Activated naive CD4-positive, alpha-beta T cell treated with anti-CD3 and anti-CD28 coated beads, Interleukin-2, amount 50 U/mL, for 16 hours (primary cell): Measurements from ENCODE around the gene CNKSR3.

ENCODE experiments used
- DNase-seq: peaks from one replicate; pipeline ENCODE4 v3.0.0-alpha.2; 2020

Gene CNKSR3

GRCh38 chr6:154377726-154378125 is 132.8 kb downstream of the CNKSR3 start:
- DNase-seq = no peak

DNA sequence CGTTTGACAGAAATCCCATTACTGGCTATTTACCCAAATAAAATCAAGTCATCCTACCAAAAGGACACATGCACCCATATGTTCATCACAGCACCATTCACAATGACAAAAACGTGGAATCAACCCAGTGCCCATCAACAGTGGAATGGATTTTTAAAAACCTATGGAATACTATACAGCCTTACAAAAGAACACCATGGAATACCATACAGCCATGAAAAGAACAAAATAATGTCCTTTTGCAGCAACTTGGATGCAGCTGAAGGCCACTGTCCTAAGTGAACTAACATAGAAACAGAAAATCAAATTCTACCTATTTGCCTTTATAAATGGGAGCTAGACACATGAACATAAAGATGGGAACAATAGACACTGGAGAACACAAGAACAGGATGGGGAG is 136.5 kb downstream of the CNKSR3 start:
- DNase-seq = no peak

- DNase-seq = no peak
Observed at GRCh38 chr6:154371281-154371680, 139.2 kb downstream of the CNKSR3 start.

- peak; percentile 14 for DNase-seq
Observed at GRCh38 chr6:154370545-154370944, 139.9 kb downstream of the CNKSR3 start.

- DNase-seq = no peak
Observed at GRCh38 chr6:154367839-154368695, 142.4 kb downstream of the CNKSR3 start.

- no peak for DNase-seq
Observed at GRCh38 chr6:154367336-154367735, 143.1 kb downstream of the CNKSR3 start.

DNA sequence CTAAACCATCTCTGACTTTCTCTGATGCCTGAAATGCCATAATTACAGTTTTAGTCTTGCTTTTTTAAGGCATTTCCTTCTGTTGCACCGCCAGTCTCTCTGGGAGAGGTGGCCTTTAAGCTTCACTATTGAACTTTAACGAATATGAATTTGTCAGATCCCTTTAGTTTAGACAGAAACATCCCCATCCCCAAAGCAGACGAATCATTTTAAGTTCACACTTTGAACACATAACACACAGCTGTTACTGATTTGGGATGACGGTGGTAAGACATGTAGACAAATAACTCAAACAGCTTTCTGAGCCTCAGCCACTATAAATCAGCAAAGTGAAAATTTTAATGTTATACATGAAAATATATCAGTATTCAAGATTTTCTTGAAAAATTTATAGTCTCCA is 146.7 kb downstream of the CNKSR3 start:
- no peak for DNase-seq

DNA sequence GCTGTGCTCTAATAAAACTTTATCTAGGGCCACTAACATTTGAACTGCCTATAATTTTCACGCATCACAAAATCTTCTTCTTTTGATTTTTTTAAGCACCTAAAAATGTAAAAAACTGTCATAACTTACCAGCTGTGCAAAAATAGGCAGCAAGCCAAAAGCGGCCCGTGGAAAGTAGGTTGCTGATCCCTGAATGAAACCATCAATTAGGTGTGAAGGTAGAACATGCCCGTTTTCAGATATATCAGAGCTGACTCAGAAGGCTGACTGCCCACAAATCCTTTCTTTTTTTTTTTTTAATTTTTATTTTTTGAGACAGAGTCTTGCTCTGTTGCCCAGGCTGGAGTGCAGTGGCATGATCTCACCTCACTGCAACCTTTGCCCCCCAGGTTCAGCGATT is 149.0 kb downstream of the CNKSR3 start:
- DNase-seq = no peak

DNA sequence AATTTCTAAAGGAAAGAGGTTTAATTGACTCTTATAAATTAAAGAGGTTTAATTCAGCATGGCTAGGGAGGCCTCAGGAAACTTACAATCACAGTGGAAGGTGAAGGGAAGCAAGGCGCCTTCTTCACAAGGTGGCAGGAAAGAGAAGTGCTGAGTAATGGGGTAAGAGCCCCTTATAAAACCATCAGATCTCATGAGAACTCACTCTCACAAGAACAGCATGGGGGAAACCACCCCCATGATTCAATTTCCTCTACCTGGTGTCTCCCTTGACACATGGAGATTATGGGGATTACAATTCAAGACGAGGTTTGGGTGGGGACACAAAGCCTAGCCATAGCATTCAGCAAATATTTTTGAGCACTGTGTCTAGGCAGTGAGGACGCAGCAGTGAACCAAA is 150.0 kb downstream of the CNKSR3 start:
- DNase-seq = no peak

- no peak for DNase-seq
Observed at GRCh38 chr6:154359679-154360078, 150.8 kb downstream of the CNKSR3 start.

- DNase-seq = no peak
Observed at GRCh38 chr6:154359161-154359574, 151.3 kb downstream of the CNKSR3 start.

GRCh38 chr6:154358019-154358545 is 152.4 kb downstream of the CNKSR3 start:
- no peak for DNase-seq

- DNase-seq = no peak
Observed at GRCh38 chr6:154356690-154357089, 153.8 kb downstream of the CNKSR3 start, which contains the start of gene IPCEF1. TSS of gene IPCEF1 (minus strand) at chr6:154356803. CDS start at chr6:154265947, 90,856 bp downstream.

GRCh38 chr6:154356113-154356512 is 154.4 kb downstream of the CNKSR3 start:
- no peak for DNase-seq

DNA sequence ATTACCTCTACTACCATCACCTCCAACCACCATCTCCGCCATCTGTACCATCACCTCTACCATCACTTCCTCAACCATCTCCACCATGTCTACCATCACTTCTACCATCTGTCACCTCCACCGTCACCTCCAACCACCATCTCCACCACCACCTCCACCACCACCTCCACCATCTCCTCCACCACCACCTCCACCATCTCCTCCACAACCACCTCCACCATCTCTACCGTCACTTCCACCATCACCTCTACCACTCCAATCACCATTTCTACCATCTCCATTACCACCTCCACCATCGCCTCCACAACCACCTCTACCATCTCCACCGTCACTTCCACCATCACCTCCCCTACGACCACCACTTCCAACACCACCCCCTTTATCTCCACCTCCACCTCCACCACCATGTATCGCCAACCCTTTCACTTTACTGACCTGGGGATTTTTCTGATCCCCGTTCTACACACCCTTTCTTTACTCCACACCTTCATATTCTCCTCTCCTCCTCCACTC is 156.2 kb downstream of the CNKSR3 start:
- no peak for DNase-seq

- DNase-seq = no peak
Observed at GRCh38 chr6:154353626-154354025, 156.9 kb downstream of the CNKSR3 start.

DNA sequence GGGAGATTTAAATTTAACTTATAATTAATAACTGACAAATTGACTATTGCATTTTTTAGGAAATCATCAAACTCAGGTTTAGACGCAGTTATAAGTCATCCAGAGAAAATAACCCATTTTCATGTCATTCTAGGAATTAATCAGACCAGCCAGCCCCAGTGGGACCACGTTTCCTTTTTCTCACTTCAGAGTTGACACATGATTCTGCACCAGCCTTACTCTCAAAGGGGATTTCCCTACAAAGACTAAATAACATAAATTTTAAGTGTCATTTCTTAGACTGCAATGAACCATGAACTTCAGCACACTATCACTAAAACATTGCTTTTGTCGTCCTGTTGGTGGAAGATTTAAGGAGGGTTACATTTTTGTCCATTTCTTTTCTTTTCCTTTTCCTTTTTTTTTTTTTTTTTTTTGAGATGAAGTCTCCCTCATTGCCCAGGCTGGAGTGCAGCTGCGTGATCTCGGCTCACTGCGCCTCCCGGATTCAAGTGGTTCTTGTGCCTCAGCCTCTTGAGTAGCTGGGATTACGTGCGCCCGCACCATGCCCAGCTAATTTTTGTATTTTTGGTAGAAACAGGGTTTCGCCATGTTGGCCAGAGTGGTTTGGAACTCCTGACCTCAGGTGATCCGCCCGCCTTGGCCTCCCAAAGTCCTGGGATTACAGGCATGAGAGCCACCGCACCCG is 157.4 kb downstream of the CNKSR3 start:
- DNase-seq = peak; percentile 40

DNA sequence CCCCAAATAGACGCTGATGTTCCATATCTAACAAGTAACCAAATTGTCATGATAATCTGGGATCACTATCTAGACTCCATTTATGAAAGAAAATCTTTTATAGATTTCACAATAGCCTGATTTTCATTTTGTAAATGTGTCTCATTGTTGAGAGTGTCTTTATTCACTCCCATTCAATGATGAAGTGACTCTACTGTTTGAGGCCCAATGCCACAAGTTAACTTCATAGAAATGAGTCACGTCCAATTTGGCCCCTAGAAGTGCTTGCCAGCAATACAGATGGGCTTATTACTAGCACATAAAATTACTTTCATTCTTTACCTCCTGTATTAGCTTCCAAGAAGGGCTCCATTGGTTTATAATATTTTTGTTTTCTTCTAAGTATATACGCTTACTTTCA is 160.2 kb downstream of the CNKSR3 start:
- DNase-seq = no peak

GRCh38 chr6:154347981-154348380 is 162.5 kb downstream of the CNKSR3 start:
- DNase-seq = no peak

- DNase-seq = no peak
Observed at GRCh38 chr6:154345811-154346210, 164.7 kb downstream of the CNKSR3 start.

DNA sequence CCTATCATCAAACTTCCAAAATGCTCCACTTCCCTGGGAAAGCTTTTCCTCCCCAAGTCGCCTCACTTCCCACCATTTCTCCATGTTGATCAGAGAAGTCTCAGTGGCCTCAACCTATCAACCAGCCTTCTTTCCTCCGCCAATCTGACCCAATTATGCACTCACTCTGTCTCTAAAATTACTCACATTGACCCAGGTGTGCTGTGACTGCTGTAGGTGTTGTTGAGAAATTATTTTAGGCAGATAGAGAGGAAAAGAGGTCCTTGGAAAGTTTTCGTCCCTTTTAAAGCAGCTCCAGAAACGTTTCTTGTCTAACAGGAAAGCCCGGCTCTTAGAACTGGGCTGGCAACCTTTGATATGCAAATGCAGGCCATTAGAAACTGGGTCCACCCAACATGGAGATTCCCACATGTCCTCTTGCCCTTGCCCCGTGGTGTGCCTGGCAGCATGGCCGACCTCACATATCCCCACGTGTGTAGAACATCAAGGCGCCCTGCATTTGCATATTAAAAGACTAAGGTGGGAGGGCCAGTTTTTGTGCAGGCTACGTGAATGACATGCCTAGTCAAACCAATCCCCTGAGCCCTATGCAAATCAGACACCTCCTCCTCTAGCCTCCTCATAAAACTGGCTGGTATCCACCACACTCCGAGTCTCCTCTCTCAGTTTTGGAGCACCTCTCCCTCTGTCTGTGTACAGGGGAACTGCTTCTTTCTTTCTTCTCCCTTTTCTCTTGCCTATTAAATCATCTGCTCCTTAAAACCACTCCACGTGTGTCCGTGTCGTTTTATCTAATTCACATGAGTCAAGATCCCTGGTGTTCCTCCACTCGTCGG is 166.8 kb downstream of the CNKSR3 start:
- DNase-seq = no peak

- DNase-seq = no peak
Observed at GRCh38 chr6:154341871-154342270, 168.6 kb downstream of the CNKSR3 start.

DNA sequence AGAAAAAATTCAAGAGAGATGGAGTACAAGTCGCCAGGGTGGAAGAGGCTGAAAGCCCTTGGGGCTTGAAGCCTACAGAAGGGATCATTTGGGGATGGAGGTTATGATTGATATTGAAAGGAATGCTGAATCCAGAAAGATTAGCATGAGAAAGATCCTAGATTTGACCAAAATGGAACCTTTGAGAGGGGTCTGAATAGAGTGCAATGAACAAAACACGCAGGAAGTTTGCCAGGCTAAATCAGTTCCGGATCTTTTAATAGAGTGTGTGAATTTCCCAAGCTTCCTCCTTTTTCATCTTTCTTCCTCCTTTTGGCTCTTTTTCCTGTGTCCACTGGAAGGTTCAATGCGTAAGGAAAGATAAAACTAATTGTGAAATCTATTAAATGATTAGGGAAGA is 169.1 kb downstream of the CNKSR3 start:
- DNase-seq = no peak
